GM12892 (cell line): Measurements from ENCODE around the gene ESPL1.

ENCODE experiments used
- POLR2A ChIP-seq: IDR thresholded peaks from 2 replicates; pipeline ENCODE4 v1.6.1; 2011; ENCODE audit warnings: low read depth, low read length, control low read depth
- TAF1 ChIP-seq: IDR thresholded peaks from 2 replicates; pipeline ENCODE4 v1.6.1; 2011; ENCODE audit warnings: low read depth, mild to moderate bottlenecking, control low read depth, low read length, borderline replicate concordance

DNA sequence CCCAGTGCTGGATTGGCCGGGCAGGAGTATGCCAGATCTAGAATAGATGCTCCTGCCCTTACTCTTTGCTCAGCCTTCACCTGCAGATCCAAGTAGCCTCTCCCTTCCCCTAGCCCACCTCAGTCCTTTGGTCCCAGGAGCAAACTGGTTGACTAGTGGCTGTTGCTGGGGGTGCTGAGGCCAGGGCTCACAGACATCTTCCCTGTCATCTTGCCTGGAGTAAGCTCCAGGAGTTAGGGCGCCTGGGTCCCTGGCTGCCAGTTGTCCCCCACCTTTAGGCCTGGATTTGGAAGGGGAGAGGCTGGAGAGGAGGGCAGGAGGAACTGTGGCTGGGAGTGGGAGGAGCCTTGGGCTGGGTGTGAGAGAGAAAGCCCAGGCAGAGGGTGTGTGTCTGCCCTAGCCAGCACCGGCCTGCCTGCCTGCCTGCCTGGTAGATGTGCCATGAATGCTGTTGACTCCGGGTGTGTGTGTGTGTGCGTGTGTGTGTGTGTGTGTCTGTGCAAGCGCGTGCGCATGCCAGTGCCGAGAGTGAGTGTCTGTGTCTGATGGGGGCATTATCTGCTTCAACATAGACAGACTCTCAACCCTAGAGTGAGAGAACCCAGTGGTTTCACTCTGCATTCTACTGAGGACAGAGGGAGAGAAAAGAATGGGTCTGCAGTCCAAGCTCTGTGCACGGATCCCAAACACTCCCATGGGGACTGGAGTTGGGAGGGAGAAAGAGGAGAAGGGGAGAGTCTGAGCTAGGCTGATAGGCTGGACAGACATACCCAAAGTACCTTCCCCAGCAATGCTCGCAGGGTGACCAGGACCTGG lies 35.2 kb upstream of the ESPL1 start:
- no peak for TF ChIP-seq POLR2A
- no peak for TF ChIP-seq TAF1
